ENCODE results near the gene PEAK1.

PEAK1 gene

GRCh38 chr15:77402740-77403379, 17.0 kb downstream of the PEAK1 start:
- Histone ChIP-seq H2BK120ac (ENCODE audit: low read depth, low read length) (no peak overlapping the region), H3K4me1 (ENCODE audit: control insufficient read depth, low read depth, low read length) (no peaks in the 10 kb centered on the region), H3K4ac (ENCODE audit: low read depth, low read length) (no peak overlapping the region), H3K4me3 (ENCODE audit: low read length) (no peak overlapping the region), H4K5ac (ENCODE audit: low read length) (no peak overlapping the region), H2AK5ac (ENCODE audit: low read length) (no peak overlapping the region), H3K23ac (ENCODE audit: low read length) (no peak overlapping the region), H3K4me2 (ENCODE audit: low read length) (no peak overlapping the region), H3K9ac (ENCODE audit: low read length) (no peak overlapping the region), H3K27me3 (ENCODE audit: insufficient read depth, low read length, poor library complexity) (no peaks in the 10 kb centered on the region), H2BK15ac (replicated peaks; ENCODE audit: low read depth) (no peak overlapping the region), H3K27ac (ENCODE audit: low read depth, low read length) (no peak overlapping the region), H3K36me3 (ENCODE audit: control insufficient read depth, insufficient read depth, low read length) (no peaks in the 10 kb centered on the region), H3K79me2 (ENCODE audit: control insufficient read depth, insufficient read depth, low read length) (peaks cover 2% of the 10 kb centered on the region), H2BK5ac (ENCODE audit: low read length) (no peak overlapping the region), H3K56ac (ENCODE audit: low read length) (no peak overlapping the region), H3K18ac (ENCODE audit: low read length) (no peak overlapping the region), H4K8ac (ENCODE audit: low read depth, low read length) (no peak overlapping the region), H3K79me1 (ENCODE audit: low read length) (no peaks in the 10 kb centered on the region)
- whole genome bisulfite sequencing (ENCODE audit: extremely low coverage, insufficient coverage, low lambda C conversion rate): no CpG with 5 or more reads among the region's 1 CpG
- no peak for DNase-seq

GRCh38 chr15:77400258-77400657, 19.6 kb downstream of the PEAK1 start:
- DNase-seq: no peak
- no peak overlapping the region for H4K8ac ChIP-seq (ENCODE audit: low read depth, low read length)
- H3K56ac ChIP-seq (ENCODE audit: low read length): no peak overlapping the region
- no peaks in the 10 kb centered on the region for H3K4me1 ChIP-seq (ENCODE audit: control insufficient read depth, low read depth, low read length)
- no peak overlapping the region for H3K27ac ChIP-seq (ENCODE audit: low read depth, low read length)
- H3K79me2 ChIP-seq (ENCODE audit: control insufficient read depth, insufficient read depth, low read length): peaks cover 4% of the 10 kb centered on the region
- H3K4ac ChIP-seq (ENCODE audit: low read depth, low read length): no peak overlapping the region
- H2AK5ac ChIP-seq (ENCODE audit: low read length): no peak overlapping the region
- H3K79me1 ChIP-seq (ENCODE audit: low read length): no peaks in the 10 kb centered on the region
- H3K27me3 ChIP-seq (ENCODE audit: insufficient read depth, low read length, poor library complexity): no peaks in the 10 kb centered on the region
- H3K36me3 ChIP-seq (ENCODE audit: control insufficient read depth, insufficient read depth, low read length): no peaks in the 10 kb centered on the region
- H3K4me2 ChIP-seq (ENCODE audit: low read length): no peak overlapping the region
- H3K9ac ChIP-seq (ENCODE audit: low read length): no peak overlapping the region
- no peak overlapping the region for H3K23ac ChIP-seq (ENCODE audit: low read length)
- H3K18ac ChIP-seq (ENCODE audit: low read length): no peak overlapping the region
- no peak overlapping the region for H3K4me3 ChIP-seq (ENCODE audit: low read length)
- H4K5ac ChIP-seq (ENCODE audit: low read length): no peak overlapping the region
- H2BK5ac ChIP-seq (ENCODE audit: low read length): no peak overlapping the region
- no CpG with 5 or more reads among the region's 1 CpG for WGBS (ENCODE audit: extremely low coverage, insufficient coverage, low lambda C conversion rate)
- no peak overlapping the region for H2BK120ac ChIP-seq (ENCODE audit: low read depth, low read length)
- no peak overlapping the region for H2BK15ac ChIP-seq (replicated peaks; ENCODE audit: low read depth)

- no peak overlapping the region for H3K56ac ChIP-seq (ENCODE audit: low read length)
- no peaks in the 10 kb centered on the region for H3K4me1 ChIP-seq (ENCODE audit: control insufficient read depth, low read depth, low read length)
- no peak overlapping the region for H3K27ac ChIP-seq (ENCODE audit: low read depth, low read length)
- no peak overlapping the region for H3K9ac ChIP-seq (ENCODE audit: low read length)
- WGBS (ENCODE audit: extremely low coverage, insufficient coverage, low lambda C conversion rate): no CpG with 5 or more reads among the region's 1 CpG
- no peak overlapping the region for H2BK15ac ChIP-seq (replicated peaks; ENCODE audit: low read depth)
- no peaks in the 10 kb centered on the region for H3K27me3 ChIP-seq (ENCODE audit: insufficient read depth, low read length, poor library complexity)
- no peak overlapping the region for H3K4me3 ChIP-seq (ENCODE audit: low read length)
- no peak overlapping the region for H3K4me2 ChIP-seq (ENCODE audit: low read length)
- H3K79me1 ChIP-seq (ENCODE audit: low read length): peaks cover 3% of the 10 kb centered on the region
- H3K79me2 ChIP-seq (ENCODE audit: control insufficient read depth, insufficient read depth, low read length): peaks cover 7% of the 10 kb centered on the region
- no peak overlapping the region for H3K18ac ChIP-seq (ENCODE audit: low read length)
- H4K8ac ChIP-seq (ENCODE audit: low read depth, low read length): no peak overlapping the region
- no peak overlapping the region for H2BK120ac ChIP-seq (ENCODE audit: low read depth, low read length)
- no peak overlapping the region for H3K23ac ChIP-seq (ENCODE audit: low read length)
- no peak overlapping the region for H2BK5ac ChIP-seq (ENCODE audit: low read length)
- no peak overlapping the region for H2AK5ac ChIP-seq (ENCODE audit: low read length)
- no peak for DNase-seq
- H3K4ac ChIP-seq (ENCODE audit: low read depth, low read length): no peak overlapping the region
- no peak overlapping the region for H4K5ac ChIP-seq (ENCODE audit: low read length)
- H3K36me3 ChIP-seq (ENCODE audit: control insufficient read depth, insufficient read depth, low read length): no peaks in the 10 kb centered on the region
Observed at GRCh38 chr15:77398927-77399326, 21.0 kb downstream of the PEAK1 start.

GRCh38 chr15:77396692-77397091, 23.2 kb downstream of the PEAK1 start:
- Histone ChIP-seq H3K4me3 (ENCODE audit: low read length) (no peak overlapping the region), H4K8ac (ENCODE audit: low read depth, low read length) (no peak overlapping the region), H3K9ac (ENCODE audit: low read length) (no peak overlapping the region), H3K56ac (ENCODE audit: low read length) (no peak overlapping the region), H3K4ac (ENCODE audit: low read depth, low read length) (no peak overlapping the region), H3K79me1 (ENCODE audit: low read length) (peaks cover 9% of the 10 kb centered on the region), H3K36me3 (ENCODE audit: control insufficient read depth, insufficient read depth, low read length) (no peaks in the 10 kb centered on the region), H3K18ac (ENCODE audit: low read length) (no peak overlapping the region), H2AK5ac (ENCODE audit: low read length) (no peak overlapping the region), H3K4me1 (ENCODE audit: control insufficient read depth, low read depth, low read length) (no peaks in the 10 kb centered on the region), H3K4me2 (ENCODE audit: low read length) (no peak overlapping the region), H2BK15ac (replicated peaks; ENCODE audit: low read depth) (no peak overlapping the region), H3K79me2 (ENCODE audit: control insufficient read depth, insufficient read depth, low read length) (peaks cover 7% of the 10 kb centered on the region), H3K27ac (ENCODE audit: low read depth, low read length) (no peak overlapping the region), H2BK120ac (ENCODE audit: low read depth, low read length) (no peak overlapping the region), H2BK5ac (ENCODE audit: low read length) (no peak overlapping the region), H4K5ac (ENCODE audit: low read length) (no peak overlapping the region), H3K27me3 (ENCODE audit: insufficient read depth, low read length, poor library complexity) (no peaks in the 10 kb centered on the region), H3K23ac (ENCODE audit: low read length) (no peak overlapping the region)
- WGBS (ENCODE audit: extremely low coverage, insufficient coverage, low lambda C conversion rate): no CpG with 5 or more reads among the region's 1 CpG
- no peak for DNase-seq

GRCh38 chr15:77395013-77395774, 24.7 kb downstream of the PEAK1 start:
- Histone ChIP-seq H3K79me2 (ENCODE audit: control insufficient read depth, insufficient read depth, low read length) (peaks cover 7% of the 10 kb centered on the region), H3K56ac (ENCODE audit: low read length) (no peak overlapping the region), H3K4me2 (ENCODE audit: low read length) (no peak overlapping the region), H4K5ac (ENCODE audit: low read length) (no peak overlapping the region), H3K4me1 (ENCODE audit: control insufficient read depth, low read depth, low read length) (no peaks in the 10 kb centered on the region), H3K36me3 (ENCODE audit: control insufficient read depth, insufficient read depth, low read length) (no peaks in the 10 kb centered on the region), H3K27me3 (ENCODE audit: insufficient read depth, low read length, poor library complexity) (no peaks in the 10 kb centered on the region), H3K27ac (ENCODE audit: low read depth, low read length) (no peak overlapping the region), H3K23ac (ENCODE audit: low read length) (no peak overlapping the region), H3K4ac (ENCODE audit: low read depth, low read length) (no peak overlapping the region), H2BK15ac (replicated peaks; ENCODE audit: low read depth) (no peak overlapping the region), H3K18ac (ENCODE audit: low read length) (no peak overlapping the region), H3K9ac (ENCODE audit: low read length) (no peak overlapping the region), H2BK5ac (ENCODE audit: low read length) (no peak overlapping the region), H2AK5ac (ENCODE audit: low read length) (no peak overlapping the region), H4K8ac (ENCODE audit: low read depth, low read length) (no peak overlapping the region), H2BK120ac (ENCODE audit: low read depth, low read length) (no peak overlapping the region), H3K4me3 (ENCODE audit: low read length) (no peak overlapping the region), H3K79me1 (ENCODE audit: low read length) (peaks cover 11% of the 10 kb centered on the region)
- DNase-seq: no peak
- WGBS (ENCODE audit: extremely low coverage, insufficient coverage, low lambda C conversion rate): no CpG with 5 or more reads among the region's 3 CpGs

GRCh38 chr15:77393471-77393840, 26.4 kb downstream of the PEAK1 start:
- H2BK120ac ChIP-seq (ENCODE audit: low read depth, low read length): no peak overlapping the region
- no peaks in the 10 kb centered on the region for H3K4me1 ChIP-seq (ENCODE audit: control insufficient read depth, low read depth, low read length)
- H3K79me2 ChIP-seq (ENCODE audit: control insufficient read depth, insufficient read depth, low read length): peaks cover 7% of the 10 kb centered on the region
- no peak overlapping the region for H3K18ac ChIP-seq (ENCODE audit: low read length)
- no peak overlapping the region for H3K4ac ChIP-seq (ENCODE audit: low read depth, low read length)
- no peak overlapping the region for H3K9ac ChIP-seq (ENCODE audit: low read length)
- no peak overlapping the region for H2BK5ac ChIP-seq (ENCODE audit: low read length)
- no peak overlapping the region for H2BK15ac ChIP-seq (replicated peaks; ENCODE audit: low read depth)
- no peak overlapping the region for H4K5ac ChIP-seq (ENCODE audit: low read length)
- no peaks in the 10 kb centered on the region for H3K27me3 ChIP-seq (ENCODE audit: insufficient read depth, low read length, poor library complexity)
- H3K27ac ChIP-seq (ENCODE audit: low read depth, low read length): no peak overlapping the region
- no peak overlapping the region for H3K56ac ChIP-seq (ENCODE audit: low read length)
- H3K79me1 ChIP-seq (ENCODE audit: low read length): peaks cover 11% of the 10 kb centered on the region
- H4K8ac ChIP-seq (ENCODE audit: low read depth, low read length): no peak overlapping the region
- H3K23ac ChIP-seq (ENCODE audit: low read length): no peak overlapping the region
- no peak overlapping the region for H2AK5ac ChIP-seq (ENCODE audit: low read length)
- H3K4me3 ChIP-seq (ENCODE audit: low read length): no peak overlapping the region
- no peaks in the 10 kb centered on the region for H3K36me3 ChIP-seq (ENCODE audit: control insufficient read depth, insufficient read depth, low read length)
- peak; percentile 13 for DNase-seq
- H3K4me2 ChIP-seq (ENCODE audit: low read length): no peak overlapping the region

Measured in mesendoderm (in vitro differentiated cells).